ENCODE results near the gene USP25. TPM values are rescaled to one million over a fixed set of nuclear protein-coding genes. Genes with fewer than 3 reads are reported as not detected.
A peak's percentile ranks its signal among the peaks of the same experiment; 100 is the strongest.

The USP25 gene
- total and polyA plus RNA-seq, 9 of the 15 experiments (the other 6 are each of a cell fraction or from before 2014, with no cell fraction given) = 7.8 to 44.9 (median 31.4) TPM

DNA sequence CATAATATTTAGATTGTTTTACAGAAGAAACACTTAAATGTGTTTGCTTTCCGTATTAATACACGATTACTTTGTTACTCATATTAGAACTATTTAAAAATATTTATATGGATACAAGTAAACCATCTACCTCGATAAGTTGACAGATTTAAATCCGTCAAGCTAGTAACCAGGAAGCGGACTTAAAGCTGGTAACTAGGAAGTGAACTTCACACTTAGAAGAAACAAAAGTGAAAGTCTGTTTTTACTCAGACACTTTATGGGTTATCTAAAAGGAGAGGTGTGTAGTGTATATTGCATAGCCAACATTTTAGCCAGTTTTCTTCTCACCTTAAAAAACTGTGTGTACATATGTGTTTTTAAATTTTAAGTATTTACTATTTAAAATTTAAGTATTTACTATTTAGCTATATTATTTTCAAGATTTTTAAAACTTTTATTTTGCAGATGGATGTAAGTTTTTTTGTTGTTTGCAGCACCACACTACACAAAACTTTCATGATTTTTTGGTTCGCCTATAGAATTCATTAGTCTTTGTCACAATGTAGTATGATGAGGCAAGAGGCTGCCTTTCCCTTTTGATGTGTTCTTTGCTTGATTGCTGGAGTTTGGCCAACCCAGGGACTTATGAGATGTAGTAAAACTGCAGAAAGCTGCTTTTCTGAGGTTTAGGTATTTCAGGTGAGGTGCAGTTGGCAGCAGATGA, 2.7 kb downstream of the USP25 start:
- DNase-seq (ENCODE audit: extremely low read depth in 1 of 4, low spot score in 3 of 4) = peak in 1 of 4 experiments; percentile 61
- H3K36me3 ChIP-seq (ENCODE audit: control insufficient read depth, insufficient read depth, low read length) = no peaks in the 10 kb centered on the region
- H4K20me1 ChIP-seq (replicated peaks; ENCODE audit: control insufficient read depth, insufficient read depth, low read length) = 0 out of 2 replicates have a peak, but pooled peaks cover 4% of the 10 kb centered on the region
- POLR2A ChIA-PET = interaction anchor here (1.7 kb wide), 1 partner anchor 10 kb away, joined by 6 read pairs; no protein-coding TSS in a partner anchor
- peak overlapping the region; percentile 72 for H3K4me3 ChIP-seq
- in situ Hi-C loops (cut with MboI) (no loop called here), intact Hi-C loops (cut with micrococcal nuclease) (loop anchor here (10.0 kb wide), 1 partner anchor 978 kb away; no protein-coding TSS in a partner anchor)
- no TSS peak for BruUV-seq (replicated peaks)
- H3K79me2 ChIP-seq (ENCODE audit: control insufficient read depth, insufficient read depth, low read length) = peaks cover 72% of the 10 kb centered on the region
- peak; percentile 49 for ATAC-seq
- H3K27ac ChIP-seq (ENCODE audit: extremely low read depth, low read depth, low read length) = peak overlapping the region; percentile 90
- H3K4me2 ChIP-seq (ENCODE audit: insufficient read depth, low read length) = peak overlapping the region; percentile 90; the same call in 1 of the 2 replicates
- peaks cover 7 to 14% of the 10 kb centered on the region in 2 experiments; a peak in 4 of 5 replicates for H3K4me1 ChIP-seq (replicated peaks in 1 of 2; ENCODE audit: control insufficient read depth in 2 of 2, insufficient read depth in 2 of 2, low read length in 2 of 2)
- peak; percentile 70 for FAIRE-seq
- CTCF ChIA-PET (ENCODE audit: low intra/inter-chr PET ratio) = no interaction called here
- H3K9ac ChIP-seq (ENCODE audit: insufficient read depth in 1 of 2, low read depth in 2 of 2, low read length in 2 of 2) = peak overlapping the region in 1 of 2 experiments; percentile 92; a peak in 2 of 4 replicates
- H3K9me1 ChIP-seq (ENCODE audit: control insufficient read depth, insufficient read depth, low read length) = no peaks in the 10 kb centered on the region
- WGBS (ENCODE audit: insufficient coverage, low coverage, missing lambda C conversion rate) = 0% methylated on average over 6 of the region's 6 CpGs
- H3K9me3 ChIP-seq (replicated peaks; ENCODE audit: control insufficient read depth, insufficient read depth, low read depth, low read length) = no peaks in the 10 kb centered on the region
- no peak overlapping the region for H2AFZ ChIP-seq (ENCODE audit: low read depth, low read length)
- H3K27me3 ChIP-seq (ENCODE audit: control insufficient read depth in 2 of 2, insufficient read depth in 2 of 2, low read length in 2 of 2) = no peaks in the 10 kb centered on the region
- TF ChIP-seq, protein P1, sequence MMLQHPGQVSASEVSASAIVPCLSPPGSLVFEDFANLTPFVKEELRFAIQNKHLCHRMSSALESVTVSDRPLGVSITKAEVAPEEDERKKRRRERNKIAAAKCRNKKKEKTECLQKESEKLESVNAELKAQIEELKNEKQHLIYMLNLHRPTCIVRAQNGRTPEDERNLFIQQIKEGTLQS (IDR thresholded peaks at IDR 0.05) = 0 out of 2 replicates have a peak, but pooled peaks have one; percentile 31
- TF ChIP-seq, protein P1 (CRISPR knock-in tag; conservative IDR thresholded peaks at IDR 0.05) = no peak
- TF ChIP-seq MEIS2 (IDR thresholded peaks at IDR 0.05; ENCODE audit: partially characterized antibody) = peak; percentile 64
- TF ChIP-seq HMBOX1 (IDR thresholded peaks at IDR 0.05) = peak; percentile 92
- TF ChIP-seq NFIC (IDR thresholded peaks at IDR 0.05) = peak; percentile 64
- TF ChIP-seq, protein P2, sequence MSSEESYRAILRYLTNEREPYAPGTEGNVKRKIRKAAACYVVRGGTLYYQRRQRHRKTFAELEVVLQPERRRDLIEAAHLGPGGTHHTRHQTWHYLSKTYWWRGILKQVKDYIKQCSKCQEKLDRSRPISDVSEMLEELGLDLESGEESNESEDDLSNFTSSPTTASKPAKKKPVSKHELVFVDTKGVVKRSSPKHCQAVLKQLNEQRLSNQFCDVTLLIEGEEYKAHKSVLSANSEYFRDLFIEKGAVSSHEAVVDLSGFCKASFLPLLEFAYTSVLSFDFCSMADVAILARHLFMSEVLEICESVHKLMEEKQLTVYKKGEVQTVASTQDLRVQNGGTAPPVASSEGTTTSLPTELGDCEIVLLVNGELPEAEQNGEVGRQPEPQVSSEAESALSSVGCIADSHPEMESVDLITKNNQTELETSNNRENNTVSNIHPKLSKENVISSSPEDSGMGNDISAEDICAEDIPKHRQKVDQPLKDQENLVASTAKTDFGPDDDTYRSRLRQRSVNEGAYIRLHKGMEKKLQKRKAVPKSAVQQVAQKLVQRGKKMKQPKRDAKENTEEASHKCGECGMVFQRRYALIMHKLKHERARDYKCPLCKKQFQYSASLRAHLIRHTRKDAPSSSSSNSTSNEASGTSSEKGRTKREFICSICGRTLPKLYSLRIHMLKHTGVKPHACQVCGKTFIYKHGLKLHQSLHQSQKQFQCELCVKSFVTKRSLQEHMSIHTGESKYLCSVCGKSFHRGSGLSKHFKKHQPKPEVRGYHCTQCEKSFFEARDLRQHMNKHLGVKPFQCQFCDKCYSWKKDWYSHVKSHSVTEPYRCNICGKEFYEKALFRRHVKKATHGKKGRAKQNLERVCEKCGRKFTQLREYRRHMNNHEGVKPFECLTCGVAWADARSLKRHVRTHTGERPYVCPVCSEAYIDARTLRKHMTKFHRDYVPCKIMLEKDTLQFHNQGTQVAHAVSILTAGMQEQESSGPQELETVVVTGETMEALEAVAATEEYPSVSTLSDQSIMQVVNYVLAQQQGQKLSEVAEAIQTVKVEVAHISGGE (CRISPR knock-in tag; IDR thresholded peaks at IDR 0.05) = 0 out of 6 replicates have a peak, but pooled peaks of 1 of the 3 experiments have one; percentile 19
- 0 out of 2 replicates have a peak, but pooled peaks have one; percentile 26 for TF ChIP-seq ETV1 (tag; conservative IDR thresholded peaks at IDR 0.05; ENCODE audit: low read depth)
- TF ChIP-seq ZNF184 (CRISPR knock-in tag; IDR thresholded peaks at IDR 0.05) = no peak
- TF ChIP-seq NR2C2 (CRISPR knock-in tag; IDR thresholded peaks at IDR 0.05) = no peak
- 0 out of 2 replicates have a peak, but pooled peaks have one; percentile 14 for TF ChIP-seq NR2C2 (tag; IDR thresholded peaks at IDR 0.05)
- TF ChIP-seq GATAD2B (IDR thresholded peaks at IDR 0.05; ENCODE audit: borderline replicate concordance) = peak; percentile 40; the same call in 1 of the 2 replicates
- TF ChIP-seq, protein P3, sequence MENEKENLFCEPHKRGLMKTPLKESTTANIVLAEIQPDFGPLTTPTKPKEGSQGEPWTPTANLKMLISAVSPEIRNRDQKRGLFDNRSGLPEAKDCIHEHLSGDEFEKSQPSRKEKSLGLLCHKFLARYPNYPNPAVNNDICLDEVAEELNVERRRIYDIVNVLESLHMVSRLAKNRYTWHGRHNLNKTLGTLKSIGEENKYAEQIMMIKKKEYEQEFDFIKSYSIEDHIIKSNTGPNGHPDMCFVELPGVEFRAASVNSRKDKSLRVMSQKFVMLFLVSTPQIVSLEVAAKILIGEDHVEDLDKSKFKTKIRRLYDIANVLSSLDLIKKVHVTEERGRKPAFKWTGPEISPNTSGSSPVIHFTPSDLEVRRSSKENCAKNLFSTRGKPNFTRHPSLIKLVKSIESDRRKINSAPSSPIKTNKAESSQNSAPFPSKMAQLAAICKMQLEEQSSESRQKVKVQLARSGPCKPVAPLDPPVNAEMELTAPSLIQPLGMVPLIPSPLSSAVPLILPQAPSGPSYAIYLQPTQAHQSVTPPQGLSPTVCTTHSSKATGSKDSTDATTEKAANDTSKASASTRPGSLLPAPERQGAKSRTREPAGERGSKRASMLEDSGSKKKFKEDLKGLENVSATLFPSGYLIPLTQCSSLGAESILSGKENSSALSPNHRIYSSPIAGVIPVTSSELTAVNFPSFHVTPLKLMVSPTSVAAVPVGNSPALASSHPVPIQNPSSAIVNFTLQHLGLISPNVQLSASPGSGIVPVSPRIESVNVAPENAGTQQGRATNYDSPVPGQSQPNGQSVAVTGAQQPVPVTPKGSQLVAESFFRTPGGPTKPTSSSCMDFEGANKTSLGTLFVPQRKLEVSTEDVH (IDR thresholded peaks at IDR 0.05; ENCODE audit: low read depth, partially characterized antibody) = peak; percentile 44
